Endothelial cell (in vitro differentiated cells): ENCODE results near the gene SLC5A2. TPM values are rescaled to one million over a fixed set of nuclear protein-coding genes. Genes with fewer than 3 reads are reported as not detected.
"Not testable (repeated sequence)": the region's sequence is repeated elsewhere in the genome, so short reads cannot be mapped to it uniquely, and the experiment has no call there.

Experiments used
- DNase-seq: peaks from one replicate; pipeline ENCODE4 v3.0.0; 2021; ENCODE audit warnings: low spot score
- H3K27ac Mint-ChIP-seq: one replicate; pipeline ENCODE4 v1.8.0; 2021; ENCODE audit warnings: mixed read lengths, inconsistent platforms; ENCODE audit not compliant: unreplicated experiment
- H3K27me3 Mint-ChIP-seq: one replicate; pipeline ENCODE4 v1.8.0; 2021; ENCODE audit warnings: mild to moderate bottlenecking, moderate library complexity, mixed read lengths, inconsistent platforms; ENCODE audit not compliant: unreplicated experiment
- H3K36me3 Mint-ChIP-seq: one replicate; pipeline ENCODE4 v1.8.0; 2021; ENCODE audit warnings: mild to moderate bottlenecking, low read depth, mixed read lengths, inconsistent platforms; ENCODE audit not compliant: unreplicated experiment
- H3K4me1 Mint-ChIP-seq: one replicate; pipeline ENCODE4 v1.8.0; 2021; ENCODE audit warnings: mild to moderate bottlenecking, mixed read lengths, inconsistent platforms; ENCODE audit not compliant: unreplicated experiment
- H3K4me3 Mint-ChIP-seq: one replicate; pipeline ENCODE4 v1.8.0; 2021; ENCODE audit warnings: mild to moderate bottlenecking, mixed read lengths, inconsistent platforms; ENCODE audit not compliant: unreplicated experiment
- H3K9me3 Mint-ChIP-seq: one replicate; pipeline ENCODE4 v1.8.0; 2021; ENCODE audit warnings: mixed read lengths, inconsistent platforms; ENCODE audit not compliant: unreplicated experiment
- CTCF ChIP-seq: fragments of 200-600 bp; sonication (generic); IDR thresholded peaks from one replicate; pipeline ENCODE4 v1.5.0; 2021; ENCODE audit warnings: antibody characterized with exemption; ENCODE audit not compliant: unreplicated experiment
- long read RNA-seq: library from polyadenylated mRNA; unstranded; transcript quantifications from one replicate; pipeline ENCODE4 v2.0.0, GENCODE V29; 2020; ENCODE audit not compliant: unreplicated experiment
- total RNA-seq: library from RNA; stranded (reverse); fragmentation: NEBNext Ultra II Directional; extraction: Animal tissue kit (Norgen Biotek cat#: 25700); gene quantifications from one replicate; pipeline ENCODE4 v1.2.1, GENCODE V29; 2021; ENCODE audit not compliant: unreplicated experiment

The SLC5A2 gene
- not detected for total RNA-seq
- long read RNA-seq: 0 reads

- Mint-ChIP-seq H3K36me3 (no peaks in the 10 kb centered on the region), H3K27me3 (peaks cover 27% of the 10 kb centered on the region), H3K27ac (no peak within 1 kb of the TSS), H3K4me3 (no peak within 1 kb of the TSS), H3K4me1 (peaks cover 5% of the 10 kb centered on the region), H3K9me3 (no peaks in the 10 kb centered on the region)
- no peak for DNase-seq
- TF ChIP-seq CTCF: no peak
Measured at GRCh38 chr16:31483081-31483480, at the start of gene SLC5A2. Gene SLC5A2 (plus strand): TSS chr16:31483123. CDS start chr16:31483137, 14 bp downstream.

GRCh38 chr16:31435341-31436220, 47.3 kb upstream of the SLC5A2 start:
- H3K4me1 Mint-ChIP-seq: peaks cover 4% of the 10 kb centered on the region
- no peak overlapping the region for H3K4me3 Mint-ChIP-seq
- no peak for DNase-seq
- H3K27me3 Mint-ChIP-seq: no peaks in the 10 kb centered on the region
- H3K36me3 Mint-ChIP-seq: no peaks in the 10 kb centered on the region
- H3K9me3 Mint-ChIP-seq: no peaks in the 10 kb centered on the region
- TF ChIP-seq CTCF: no peak
- H3K27ac Mint-ChIP-seq: no peak overlapping the region

GRCh38 chr16:31436221-31437045, 46.5 kb upstream of the SLC5A2 start:
- DNase-seq: no peak
- Mint-ChIP-seq H3K9me3 (no peaks in the 10 kb centered on the region), H3K36me3 (no peaks in the 10 kb centered on the region), H3K4me1 (peaks cover 4% of the 10 kb centered on the region), H3K4me3 (no peak overlapping the region), H3K27ac (no peak overlapping the region), H3K27me3 (no peaks in the 10 kb centered on the region)
- no peak for TF ChIP-seq CTCF

- Mint-ChIP-seq H3K4me1 (peaks cover 7% of the 10 kb centered on the region), H3K27ac (no peak overlapping the region), H3K9me3 (no peaks in the 10 kb centered on the region), H3K27me3 (peaks cover 2% of the 10 kb centered on the region), H3K4me3 (no peak overlapping the region), H3K36me3 (no peaks in the 10 kb centered on the region)
- DNase-seq: no peak
- TF ChIP-seq CTCF: no peak
Measured at GRCh38 chr16:31438414-31438813, 44.5 kb upstream of the SLC5A2 start.

- not testable (repeated sequence) for DNase-seq, H3K36me3 Mint-ChIP-seq, H3K27ac Mint-ChIP-seq, H3K27me3 Mint-ChIP-seq, H3K9me3 Mint-ChIP-seq, H3K4me3 Mint-ChIP-seq, H3K4me1 Mint-ChIP-seq
Measured at GRCh38 chr16:31439023-31439422, 43.9 kb upstream of the SLC5A2 start.
